HG02852 (cell line): Measurements from ENCODE around the gene EIF4G3.
"Not testable (repeated sequence)": the region's sequence is repeated elsewhere in the genome, so short reads cannot be mapped to it uniquely, and the experiment has no call there.

Experiments used
- ATAC-seq: cut with Tn5 transposase; IDR thresholded peaks from one replicate; pipeline ENCODE4 v1.9.1; 2021; ENCODE audit warnings: mild to moderate bottlenecking, moderate library complexity; ENCODE audit not compliant: unreplicated experiment

The EIF4G3 gene

DNA sequence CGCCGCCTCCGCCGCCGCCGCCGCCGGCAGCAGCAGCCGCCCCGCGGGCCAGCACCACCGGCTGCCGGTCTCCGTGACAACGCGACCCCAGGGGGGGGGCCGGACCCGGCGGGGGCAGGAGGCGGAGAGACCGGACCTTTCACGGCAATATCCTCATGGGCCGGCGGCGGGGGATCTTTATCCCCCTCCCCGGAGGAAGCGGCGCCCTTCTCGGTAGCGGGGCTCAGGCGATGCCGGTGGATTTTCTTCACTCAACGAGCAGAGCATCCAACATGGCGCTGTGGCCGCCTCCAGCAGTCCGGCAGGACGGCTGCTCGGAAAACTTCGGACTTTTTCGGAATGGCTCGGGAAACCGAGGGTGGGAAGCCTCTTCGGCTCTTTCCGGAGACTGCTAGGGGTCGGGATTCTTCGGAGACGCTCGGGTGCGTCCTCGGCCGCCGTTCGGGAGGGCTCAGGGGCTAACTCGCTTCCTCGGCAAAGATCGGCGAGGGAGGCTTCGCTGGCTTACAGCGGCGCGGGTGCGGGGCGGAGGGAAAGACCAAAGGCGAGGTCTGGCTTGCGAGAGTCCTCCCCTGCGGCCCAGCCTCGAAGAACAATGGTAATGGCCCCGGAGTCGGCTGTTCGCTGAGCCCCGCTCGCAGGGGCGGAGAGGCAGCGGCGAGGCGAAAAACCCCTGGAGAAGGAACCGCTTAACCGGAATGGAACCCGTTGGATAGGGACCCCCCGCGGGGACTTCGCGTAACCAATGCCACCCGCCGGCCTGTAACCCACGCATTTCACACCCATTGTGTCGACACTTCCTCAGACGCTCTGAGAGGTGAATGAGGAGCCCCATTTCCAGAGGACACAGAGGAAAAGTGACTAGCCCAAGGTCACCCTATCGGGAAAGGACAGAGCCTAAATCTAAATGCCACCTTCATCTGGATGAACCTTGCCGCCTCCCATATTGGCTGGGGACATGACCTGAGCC is at the start of gene EIF4G3:
EIF4G3 (minus strand) TSS at position 312 of the 970 bp plus-strand sequence. CDS start 174,155 bp downstream, outside the sequence.
- ATAC-seq, result peak; percentile 84

GRCh38 chr1:21225065-21225464 is 48.4 kb upstream of the EIF4G3 start:
- no peak for ATAC-seq

DNA sequence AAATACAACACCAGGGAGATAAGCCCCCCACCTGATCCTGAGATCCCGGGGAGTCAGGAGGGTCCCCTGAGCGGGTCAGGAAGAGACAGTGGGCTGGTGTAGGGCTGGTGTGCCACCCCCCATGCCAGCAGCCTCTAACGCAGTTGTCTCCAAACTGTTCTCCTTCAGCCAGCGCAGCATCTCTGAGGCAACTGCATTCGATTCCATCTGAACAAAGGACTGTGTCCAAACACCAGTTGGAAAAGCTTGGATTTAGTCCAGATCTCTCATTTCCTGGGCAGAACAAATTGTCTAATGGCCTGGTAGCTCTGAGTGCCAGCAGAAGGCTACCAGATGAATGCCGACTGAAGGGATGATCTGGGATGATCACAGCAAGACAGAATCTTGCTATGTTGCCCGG is 44.1 kb upstream of the EIF4G3 start:
- ATAC-seq, result no peak

DNA sequence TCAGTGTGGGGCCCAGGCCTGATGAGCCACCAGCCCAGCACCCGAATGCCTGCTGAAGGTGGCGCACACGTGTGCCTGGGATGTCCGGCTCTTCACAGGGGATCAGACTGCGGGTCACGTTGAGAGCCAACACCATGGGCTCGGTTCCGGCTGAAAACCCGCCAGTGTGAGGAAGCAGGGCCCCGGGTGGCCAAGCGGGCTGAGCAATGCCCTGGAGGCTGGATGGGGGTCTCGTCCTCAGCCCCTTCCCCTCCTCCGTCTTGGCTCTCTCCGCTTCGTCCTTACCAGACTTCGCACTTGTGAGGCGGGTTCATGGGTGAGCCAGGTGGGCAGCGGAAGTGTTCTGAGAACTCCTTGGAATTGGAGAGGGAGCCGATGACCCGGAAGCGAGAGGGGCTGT is 43.0 kb upstream of the EIF4G3 start:
- no peak for ATAC-seq

- ATAC-seq, result no peak
Observed at GRCh38 chr1:21217812-21218596, 41.3 kb upstream of the EIF4G3 start.

DNA sequence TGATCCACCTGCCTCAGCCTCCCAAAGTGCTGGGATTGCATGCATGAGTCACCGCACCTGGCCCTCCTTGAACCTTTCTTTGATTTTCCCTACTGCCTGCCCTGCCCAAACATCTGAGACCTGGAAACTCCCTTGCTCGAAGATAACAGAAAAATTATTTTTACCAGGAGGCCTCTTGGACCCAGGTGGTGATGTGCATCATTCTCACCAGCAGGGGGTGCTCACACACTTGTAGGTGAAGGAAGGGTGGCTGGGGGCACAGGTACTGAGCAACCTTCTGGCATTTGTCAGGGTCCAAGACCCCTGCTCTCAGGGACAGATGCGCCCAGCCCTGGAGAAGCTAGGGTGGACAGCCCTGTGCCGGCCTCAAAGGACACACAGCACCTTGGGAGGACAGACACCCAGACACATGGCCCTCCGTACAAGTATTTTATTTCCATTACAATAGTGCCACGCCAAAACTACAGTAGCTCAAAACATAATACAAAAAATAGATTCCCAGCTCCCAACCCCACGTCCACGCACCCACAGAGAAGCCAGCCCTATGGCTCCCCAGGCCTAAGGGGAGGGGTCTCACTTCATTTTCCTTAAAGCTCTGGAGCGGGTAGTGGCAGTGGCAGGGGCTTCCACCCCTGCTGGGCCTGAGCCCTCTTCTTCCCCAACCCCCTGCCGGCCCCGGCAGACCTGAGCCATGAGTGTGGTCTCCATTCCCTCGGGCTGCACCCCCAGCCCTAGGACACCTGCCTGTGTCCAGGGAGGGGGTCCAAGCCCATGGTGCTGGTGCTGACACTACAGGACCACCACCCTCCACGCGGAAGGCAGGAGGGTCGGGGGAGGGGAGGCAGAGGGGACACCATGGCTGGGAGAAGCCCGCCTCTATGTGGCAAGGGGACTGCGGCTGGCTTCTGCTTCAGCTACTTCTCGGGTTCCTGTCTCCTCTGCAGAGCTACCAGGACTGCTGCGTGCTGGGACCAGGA is 40.4 kb upstream of the EIF4G3 start:
- no peak for ATAC-seq

DNA sequence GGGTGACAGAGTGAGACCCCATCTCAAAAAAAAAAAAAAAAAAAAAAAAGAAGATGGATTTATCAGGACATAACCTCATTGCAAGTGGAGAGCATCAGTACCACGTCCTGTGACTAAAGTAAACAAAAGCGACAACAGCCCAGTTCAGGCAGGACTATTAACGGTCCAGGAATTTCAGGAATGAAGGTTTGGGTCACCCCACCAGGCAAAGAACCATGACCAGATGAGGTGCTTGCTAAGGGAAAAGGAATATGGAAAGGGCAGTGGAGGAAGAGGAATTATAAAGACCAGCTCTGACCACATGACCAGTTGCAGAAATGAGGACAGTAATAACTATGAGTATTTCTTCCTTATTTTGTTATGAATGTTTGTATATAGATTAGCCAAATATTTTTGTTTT is 35.4 kb upstream of the EIF4G3 start:
- no peak for ATAC-seq

DNA sequence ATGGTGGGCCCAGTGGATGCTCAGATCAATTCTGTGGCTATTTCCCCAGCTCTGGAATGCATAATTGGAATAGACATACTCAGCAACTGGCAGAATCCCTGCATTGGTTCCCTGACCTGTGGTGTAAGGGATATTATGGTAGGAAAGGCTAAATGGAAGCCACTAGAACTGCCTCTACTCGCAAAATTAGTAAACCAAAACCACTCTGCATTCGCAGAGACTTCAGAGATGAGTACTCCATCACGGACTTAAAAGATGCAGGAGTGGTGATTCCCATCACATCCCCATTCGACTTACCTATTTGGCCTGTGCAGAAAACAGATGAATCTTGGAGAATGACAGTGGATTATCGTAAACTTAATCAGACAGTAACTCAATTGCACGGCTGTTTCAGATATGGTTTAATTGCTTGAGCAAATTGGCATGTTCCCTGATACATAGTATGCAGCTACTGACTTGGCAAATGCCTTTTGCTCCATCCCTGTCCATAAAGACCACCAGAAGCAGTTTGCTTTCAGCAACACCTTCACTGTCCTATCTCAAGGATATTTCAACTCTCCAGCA is 31.5 kb upstream of the EIF4G3 start:
- not testable (repeated sequence) for ATAC-seq

DNA sequence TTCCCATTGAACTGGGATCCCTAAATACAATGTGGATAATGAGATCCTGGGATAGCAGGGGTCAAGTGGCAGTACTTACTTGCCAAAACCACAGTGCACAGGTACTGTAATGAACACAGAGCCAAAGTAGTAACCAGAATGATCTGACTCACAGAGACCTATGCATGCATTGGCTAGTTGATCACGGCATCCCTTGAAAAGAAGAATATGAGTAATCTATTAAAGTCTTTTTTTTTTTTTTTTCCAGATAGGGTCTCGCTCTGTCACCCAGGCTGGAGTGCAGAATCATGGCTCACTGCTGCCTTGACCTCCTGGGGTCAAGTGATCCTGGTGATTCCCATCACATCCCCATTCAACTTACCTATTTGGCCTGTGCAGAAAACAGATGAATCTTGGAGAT is 29.4 kb upstream of the EIF4G3 start:
- no peak for ATAC-seq

DNA sequence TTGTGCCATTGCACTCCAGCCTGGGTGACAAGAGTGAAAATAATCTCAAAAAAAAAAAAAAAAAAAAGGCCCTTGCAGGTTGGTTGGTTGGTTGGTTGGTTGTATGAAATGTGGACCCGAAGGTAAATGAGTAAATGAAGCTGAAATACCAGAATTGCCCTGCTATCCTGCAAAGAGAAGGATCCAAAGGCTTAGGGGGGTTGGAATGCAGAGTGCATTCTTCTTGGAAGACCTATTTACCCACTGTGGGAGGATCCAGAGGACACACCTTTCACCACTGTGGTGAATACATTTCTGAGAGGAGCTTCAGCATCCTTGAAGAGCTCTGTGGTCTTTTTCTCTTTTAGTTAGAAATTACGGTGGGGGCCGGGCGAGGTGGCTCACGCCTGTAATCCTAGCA is 28.7 kb upstream of the EIF4G3 start:
- ATAC-seq, result no peak

GRCh38 chr1:21201650-21202049 is 25.0 kb upstream of the EIF4G3 start:
- no peak for ATAC-seq

- not testable (repeated sequence) for ATAC-seq
Observed at GRCh38 chr1:21201238-21201637, 24.5 kb upstream of the EIF4G3 start.

- ATAC-seq, result no peak
Observed at GRCh38 chr1:21200767-21201166, 24.1 kb upstream of the EIF4G3 start.

DNA sequence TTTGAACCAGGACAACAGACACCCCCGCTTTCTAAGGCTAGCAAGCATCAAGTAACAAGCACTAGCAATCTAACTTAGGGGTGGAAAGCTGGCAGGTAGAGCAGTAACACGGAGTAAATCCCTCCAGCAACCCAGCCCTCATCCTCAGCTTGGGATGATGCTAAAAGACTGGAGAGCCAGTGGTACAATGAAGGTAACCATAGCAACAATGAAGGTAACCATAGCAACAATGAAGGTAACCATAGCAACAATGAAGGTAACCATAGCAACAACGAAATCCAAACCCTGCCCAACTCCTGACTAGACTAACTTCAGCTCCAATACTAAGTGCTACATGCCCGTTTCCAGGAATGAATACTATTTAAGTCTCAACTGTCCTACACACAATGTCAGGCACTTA is 22.2 kb upstream of the EIF4G3 start:
- ATAC-seq, result no peak

- no peak for ATAC-seq
Observed at GRCh38 chr1:21192871-21193270, 16.2 kb upstream of the EIF4G3 start.

DNA sequence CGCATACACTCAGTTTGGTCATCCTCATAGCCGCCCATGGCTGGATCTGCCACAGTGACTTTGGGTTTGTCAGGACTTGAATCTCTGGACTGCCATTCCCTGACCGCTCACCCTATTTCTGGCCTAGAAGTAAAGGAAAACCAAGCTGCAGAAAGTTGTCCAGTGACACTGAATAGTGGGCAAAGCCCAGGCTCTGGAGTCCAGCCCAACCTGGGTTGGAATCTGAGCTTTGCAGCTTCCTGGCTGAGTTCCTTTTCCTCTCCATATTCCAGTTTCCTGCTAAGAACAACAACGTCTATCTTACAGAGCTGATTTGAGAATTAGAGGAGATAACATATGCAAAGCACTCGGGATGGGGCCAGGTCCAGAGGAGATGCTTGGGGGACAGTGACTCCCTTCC is 15.6 kb upstream of the EIF4G3 start:
- ATAC-seq, result no peak

DNA sequence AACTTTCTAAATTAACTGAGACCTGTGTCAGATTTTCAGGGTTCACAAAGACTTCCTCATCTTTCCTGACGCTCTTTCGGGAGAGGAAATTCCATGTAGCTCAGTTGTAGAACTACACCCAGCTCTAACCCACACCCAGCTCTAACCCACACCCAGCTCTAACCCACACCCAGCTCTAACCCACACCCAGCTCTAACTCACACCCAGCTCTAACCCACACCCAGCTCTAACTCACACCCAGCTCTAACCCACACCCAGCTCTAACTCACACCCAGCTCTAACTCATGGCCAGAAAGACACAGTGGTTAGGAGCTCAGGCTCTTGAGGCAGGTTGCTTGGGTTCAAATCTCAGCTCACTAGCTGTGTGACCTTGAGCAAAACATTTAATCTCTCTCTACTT is 14.1 kb upstream of the EIF4G3 start:
- ATAC-seq, result not testable (repeated sequence)

DNA sequence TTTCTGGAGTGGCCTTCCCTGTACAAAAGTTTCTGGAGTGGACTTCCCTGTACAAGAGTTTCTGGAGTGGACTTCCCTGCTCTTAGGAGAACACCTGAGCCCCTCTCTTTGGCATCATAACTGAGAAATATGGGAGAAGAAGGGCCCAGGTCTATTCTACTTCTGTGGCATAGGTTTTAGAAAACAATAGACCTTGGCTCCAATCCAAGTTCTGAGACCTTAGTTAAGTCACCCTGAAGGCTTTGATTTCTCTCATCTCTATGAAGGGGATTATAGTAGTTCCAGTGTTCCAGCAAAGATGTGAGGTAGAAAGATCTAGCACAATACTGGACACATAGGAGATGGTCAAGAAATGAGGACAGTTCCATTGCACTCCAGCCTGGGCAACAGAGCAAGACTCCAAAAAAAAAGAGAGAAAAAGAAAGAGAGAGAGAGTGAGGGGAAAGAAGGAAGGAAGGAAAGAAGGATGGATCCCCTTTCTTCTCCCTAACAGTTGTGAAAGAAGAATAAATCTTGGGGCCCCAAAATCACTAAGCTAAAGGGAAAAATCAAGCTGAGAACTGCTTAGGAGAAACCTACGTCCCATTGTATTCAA is 13.3 kb upstream of the EIF4G3 start:
- no peak for ATAC-seq

GRCh38 chr1:21189421-21189820 is 12.7 kb upstream of the EIF4G3 start:
- no peak for ATAC-seq

DNA sequence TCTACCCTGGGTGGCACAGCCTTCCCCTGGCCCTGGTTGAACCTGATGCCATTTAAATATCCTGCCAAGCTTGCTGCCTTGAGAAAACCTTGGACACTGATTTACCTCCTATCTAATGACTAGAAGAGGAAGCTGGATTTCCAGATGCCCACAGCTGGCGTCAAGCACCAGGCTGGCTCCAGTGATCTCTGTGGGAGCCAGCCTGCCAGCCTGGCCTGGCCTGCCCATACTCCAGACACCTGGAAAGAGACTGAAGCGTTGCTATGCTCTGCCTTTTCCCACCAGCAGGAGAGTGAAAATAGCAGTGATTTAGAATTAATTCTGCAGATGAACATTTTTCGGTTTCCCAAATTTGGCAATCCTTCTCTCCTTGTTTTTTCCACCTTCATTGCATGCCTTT is 11.5 kb upstream of the EIF4G3 start:
- ATAC-seq, result no peak
